Germinal center (tissue), 1 donor: ENCODE results near the gene CCDC70.
"Not testable (repeated sequence)": the region's sequence is repeated elsewhere in the genome, so short reads cannot be mapped to it uniquely, and the experiment has no call there.

ENCODE experiments used
- DNase-seq: peaks from one replicate; pipeline ENCODE4 v3.0.0; 2012; ENCODE audit warnings: mixed read lengths, low spot score

CCDC70 gene

DNA sequence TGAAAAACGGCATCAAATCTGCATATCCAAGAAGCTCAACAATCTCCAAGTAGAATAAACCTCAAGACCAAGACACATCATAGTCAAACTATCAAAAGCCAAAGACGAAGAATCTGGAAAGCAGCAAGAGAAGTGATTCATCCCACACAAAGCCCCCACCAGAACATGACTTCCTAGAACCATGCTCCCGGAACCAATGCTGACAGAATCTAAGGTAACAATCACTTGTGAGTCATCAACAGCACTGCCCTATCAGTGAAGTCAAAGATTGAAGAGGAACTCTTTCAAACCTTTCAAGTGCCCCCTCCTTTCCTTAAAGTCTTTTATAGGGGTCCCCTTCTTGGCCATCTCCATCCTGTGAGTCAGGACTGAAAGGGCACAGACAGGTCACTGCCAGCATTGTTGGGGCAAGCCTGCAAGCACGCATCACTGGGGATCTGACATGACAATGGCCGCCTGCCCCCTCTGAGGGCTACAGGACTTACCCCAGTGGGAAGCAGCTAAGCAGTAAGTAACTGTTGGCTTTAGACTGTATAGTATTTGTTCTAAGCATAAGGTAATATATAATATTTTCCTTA, at the start of gene CCDC70:
CCDC70 (plus strand) TSS at position 247 of the 578 bp plus-strand sequence. CDS start 3,443 bp downstream, outside the sequence.
- DNase-seq = no peak

DNA sequence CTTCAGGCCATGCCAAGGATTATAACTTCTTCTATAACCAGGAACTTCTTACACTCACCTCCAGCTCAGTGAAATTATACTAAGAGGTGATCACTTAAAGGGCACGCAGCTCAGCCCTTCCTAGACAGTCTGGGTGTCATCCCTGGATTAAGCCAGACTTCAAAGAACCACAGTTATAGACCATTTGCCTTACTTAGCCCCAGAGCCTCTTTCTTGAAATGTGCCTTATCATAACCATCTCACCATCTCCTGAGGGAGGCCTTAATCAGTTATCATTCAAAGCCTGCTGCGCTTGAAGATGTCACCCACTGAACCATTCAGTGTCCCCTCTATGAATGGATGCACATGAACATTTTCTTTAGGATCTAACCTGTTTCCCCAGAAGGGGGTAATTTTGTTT, 47.7 kb upstream of the CCDC70 start:
- no peak for DNase-seq

DNA sequence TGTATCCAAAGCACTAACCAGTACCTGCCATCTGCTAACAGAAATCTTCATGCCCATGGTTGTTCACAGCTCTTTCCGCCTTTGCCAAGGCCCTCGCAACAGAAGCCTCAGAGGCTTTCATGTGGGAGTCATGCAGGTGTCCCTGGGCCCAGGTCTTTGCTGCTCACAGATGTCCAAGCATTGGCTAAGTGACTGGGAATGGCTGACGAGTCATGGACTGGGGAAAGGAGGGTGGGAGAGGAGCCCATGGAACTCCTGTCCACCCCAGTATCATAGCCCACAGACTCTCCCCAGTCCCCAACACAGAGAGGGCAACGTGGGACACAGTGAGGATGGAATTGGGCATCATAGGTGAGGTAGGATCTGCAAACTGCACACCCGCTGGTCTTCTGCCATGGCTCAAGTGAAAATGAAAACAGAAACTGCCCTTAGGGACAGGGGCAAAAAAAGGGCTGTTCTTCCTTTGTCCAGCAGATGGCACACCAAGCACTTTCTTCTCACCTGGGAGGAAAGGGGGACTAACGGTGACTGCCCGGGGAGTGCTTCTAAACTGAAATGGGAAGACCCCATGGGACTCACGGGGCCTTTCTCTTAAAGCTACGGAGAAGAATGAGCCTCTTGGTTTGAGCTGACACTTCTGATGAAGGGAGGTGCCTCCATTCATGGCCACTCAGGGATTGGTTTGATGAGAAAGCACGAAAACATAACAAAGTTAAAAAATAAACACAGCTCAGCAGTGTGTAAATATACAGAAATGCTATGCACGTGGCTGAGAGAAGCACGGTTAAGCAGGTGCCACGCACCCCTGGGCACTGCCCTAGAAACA, 46.7 kb upstream of the CCDC70 start:
- DNase-seq = peak; percentile 76

DNA sequence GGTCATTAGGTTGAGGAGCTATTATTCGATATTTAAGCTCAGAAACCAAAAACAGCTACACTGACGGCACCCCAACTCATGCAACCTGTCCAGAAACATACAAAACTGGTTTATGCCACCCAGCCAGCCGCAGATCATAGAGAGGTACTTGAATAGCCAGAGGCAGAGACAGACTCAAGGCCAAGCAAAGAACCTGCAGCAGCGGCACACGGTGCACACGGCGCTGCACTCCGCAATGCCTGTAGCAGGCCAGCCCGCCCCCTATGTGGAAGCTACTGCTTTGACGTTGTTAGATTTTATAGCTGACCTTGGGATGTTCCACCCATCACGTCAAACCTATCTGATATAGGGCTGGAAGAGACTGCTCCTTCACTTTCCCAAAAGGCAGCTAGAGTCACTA, 45.9 kb upstream of the CCDC70 start:
- DNase-seq = no peak

DNA sequence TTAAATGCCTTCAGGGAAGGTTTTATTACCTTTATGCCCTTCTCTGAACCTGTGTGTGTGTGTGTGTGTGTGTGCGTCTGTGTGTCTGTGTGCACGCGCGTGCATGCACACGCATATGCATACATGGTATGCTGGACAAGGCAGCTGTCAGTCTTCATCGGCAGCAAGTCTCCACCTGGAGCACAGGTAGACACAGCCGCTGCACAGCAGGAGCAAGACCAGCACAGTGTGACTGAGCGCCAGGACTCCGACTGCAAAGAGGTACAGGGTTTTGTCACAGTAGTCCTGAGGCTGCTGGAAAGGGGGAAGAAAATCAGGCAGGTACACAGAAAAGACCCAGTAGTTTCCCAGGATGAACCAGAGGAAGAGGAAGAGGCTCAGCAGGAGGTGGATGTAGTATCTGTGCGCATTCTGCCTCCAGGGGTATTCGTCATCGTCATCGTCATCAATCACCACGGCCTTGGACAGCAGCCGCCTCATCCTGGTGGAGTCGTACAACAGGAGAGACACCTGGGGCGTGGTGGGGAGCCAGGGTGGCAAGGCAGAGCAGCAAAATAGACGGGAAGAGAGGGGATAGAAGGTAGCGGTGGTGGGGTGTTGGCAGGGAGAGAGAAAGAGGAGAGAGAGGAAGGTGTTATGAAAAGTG, 45.0 kb upstream of the CCDC70 start:
- DNase-seq = no peak

DNA sequence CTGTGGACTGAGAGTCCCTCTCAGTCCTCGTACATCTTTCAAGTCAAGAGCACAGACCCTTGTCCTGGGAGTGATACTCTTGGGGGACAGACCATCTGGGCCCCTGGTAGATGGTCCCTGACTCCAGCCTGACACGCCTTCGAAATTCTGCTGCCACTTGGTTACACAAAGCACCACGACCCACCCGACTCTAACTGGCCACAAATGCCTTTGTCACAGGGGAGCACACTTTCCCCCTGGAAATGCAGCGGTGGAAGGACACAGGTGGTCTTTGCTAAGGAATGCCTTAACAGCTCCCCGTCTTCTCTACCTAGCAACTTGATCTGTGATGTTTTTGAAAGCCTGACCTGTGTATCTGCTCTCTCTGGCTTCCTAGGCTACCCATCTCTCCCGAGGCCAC, 44.1 kb upstream of the CCDC70 start:
- DNase-seq = no peak

DNA sequence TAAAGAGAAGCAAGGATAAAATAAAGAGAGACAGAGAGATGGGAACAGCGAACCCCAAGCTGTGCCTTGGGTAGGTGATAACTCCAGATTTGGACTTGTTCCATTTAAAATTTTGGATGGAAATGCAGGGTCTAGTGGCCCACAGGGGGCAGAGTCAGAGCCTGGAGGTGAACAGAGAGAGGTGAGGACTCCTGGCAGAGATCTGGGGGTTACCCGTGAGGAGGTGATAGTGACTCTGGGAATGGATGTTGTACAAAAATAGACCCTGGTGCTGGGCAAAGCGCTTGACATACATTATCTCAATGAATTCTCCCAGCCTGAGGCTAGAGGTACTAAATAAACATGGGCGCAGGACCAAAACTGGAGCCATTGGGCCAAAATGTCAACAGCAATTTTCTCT, 43.5 kb upstream of the CCDC70 start:
- DNase-seq = no peak

DNA sequence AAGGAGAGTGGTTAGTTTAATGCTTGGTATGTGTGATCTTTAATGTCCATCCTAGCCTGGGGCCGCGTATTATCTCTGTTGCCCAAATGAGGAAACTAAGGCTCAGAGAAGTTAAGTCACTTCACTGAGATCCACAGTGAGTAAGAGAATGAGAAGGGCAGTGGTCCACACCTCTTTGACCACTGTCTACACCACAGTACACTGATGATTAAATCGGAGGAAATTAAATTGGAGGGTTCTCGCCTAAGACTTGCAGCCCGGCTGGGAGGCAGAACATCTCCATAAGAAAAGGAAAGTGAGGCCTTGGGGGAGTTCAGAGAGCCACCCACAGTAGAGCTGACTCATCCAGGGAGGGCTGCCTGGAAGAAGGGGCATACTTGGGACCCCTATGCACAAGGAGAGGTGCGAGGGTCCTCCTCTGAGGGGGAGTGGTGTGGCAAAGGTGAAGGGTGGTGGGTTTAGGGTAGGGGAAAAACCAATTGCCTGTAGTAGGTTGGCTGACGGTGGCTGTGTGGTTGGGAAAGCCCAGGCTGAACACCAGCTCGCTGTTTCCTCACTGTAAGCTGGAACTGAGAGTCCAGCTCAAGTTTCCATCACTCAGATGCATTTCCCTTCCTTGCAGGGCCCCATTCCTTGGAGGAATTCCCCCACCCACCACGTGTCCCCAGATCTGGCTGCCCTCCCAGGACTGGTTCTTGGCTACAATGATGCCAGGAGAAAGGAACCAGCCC, 42.8 kb upstream of the CCDC70 start:
- no peak for DNase-seq

DNA sequence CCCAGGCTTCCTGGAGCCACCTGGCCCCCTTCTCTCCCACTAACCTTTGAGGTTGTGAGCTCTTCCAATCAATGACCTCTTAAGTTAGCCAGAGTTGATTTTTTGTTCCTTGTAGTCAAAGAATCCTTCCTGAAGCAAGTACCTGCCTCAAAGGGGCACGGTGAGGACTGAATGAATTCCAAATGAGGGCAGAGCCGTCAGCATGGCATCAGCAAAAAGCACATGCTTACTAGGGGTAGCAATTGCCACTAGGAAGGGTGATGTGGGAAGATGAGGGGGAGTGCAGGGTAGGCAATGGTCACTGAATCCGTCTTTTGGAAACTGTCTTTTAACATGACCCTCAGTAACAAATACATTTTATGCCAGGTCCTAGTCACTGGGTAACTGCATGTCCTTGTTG, 42.2 kb upstream of the CCDC70 start:
- no peak for DNase-seq

DNA sequence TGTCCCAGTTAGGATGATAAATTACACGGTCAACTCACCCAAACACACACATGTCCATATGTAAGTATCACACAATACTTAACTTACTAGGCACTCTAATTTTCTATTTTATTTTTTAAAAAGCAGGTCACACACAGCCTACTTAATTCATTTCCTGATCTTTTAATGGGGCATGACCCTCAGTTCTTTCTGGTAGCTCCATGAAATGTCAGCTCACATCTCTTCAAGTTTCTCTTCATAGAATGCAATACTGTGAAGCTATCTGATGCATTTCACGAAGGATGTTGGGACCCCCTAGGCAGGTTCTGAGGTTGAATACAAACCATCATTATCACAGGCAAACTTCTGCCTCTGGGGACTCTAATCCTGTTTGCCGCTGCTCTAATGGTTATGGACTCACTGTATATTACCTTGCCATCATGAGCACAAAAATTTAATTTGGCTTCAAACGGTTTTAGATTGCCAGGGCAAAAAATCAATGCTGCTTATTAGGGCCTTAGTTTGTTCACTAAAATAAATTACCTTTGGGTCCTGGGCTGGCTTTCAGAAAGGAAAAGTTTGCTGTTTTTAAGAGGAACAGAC, 41.7 kb upstream of the CCDC70 start:
- no peak for DNase-seq

DNA sequence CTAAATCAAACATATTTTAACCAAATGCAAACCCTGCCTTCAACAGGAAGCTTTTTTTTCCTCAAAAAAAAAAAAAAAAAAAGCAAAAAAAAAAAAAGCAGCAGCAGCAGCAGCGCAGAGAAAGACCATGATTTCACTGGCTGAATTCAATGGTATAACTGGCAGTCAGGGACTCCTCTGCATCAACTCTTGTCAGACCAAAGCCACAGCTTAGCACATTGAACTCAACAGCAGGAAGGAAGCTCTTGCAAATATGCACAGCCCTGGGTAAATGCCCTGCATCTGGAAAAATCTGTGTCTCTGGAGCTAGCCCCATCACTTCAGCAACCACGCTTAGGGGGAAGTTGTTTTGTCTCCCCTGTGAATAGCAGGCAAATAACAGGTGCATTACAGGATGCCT, 40.2 kb upstream of the CCDC70 start:
- peak; percentile 50 for DNase-seq

DNA sequence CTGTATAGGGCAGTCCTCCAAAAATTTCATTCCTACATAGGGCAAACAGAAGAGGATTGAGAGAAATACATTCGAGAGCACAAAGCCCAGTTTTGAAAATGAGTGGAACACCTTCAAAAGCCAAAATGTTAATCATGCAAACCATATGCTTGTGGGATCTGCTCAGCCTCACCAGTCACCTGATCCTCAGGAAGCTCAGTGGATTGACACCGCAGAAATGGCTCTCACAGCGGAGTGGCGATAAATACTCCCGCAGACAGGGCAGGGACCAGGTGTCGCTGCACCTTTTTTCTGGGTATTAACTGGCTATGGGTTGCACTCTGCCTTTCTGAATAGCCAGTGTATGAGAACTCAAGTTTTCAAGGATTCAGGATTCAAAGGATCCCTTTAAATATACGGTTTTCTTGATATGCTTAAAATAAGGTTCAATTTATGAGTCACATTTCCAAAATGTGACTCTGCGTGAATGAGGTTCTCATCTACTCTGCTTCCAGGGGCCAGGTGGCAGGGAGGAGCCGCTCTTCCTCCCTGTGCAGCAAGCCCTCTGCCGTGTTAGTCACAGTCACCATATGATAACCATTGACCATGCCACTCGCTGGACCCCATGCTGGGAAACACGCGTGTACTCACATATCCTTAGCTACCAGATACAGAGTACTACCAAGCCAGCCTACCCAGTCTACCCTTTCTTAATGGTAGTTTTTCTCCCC, 39.5 kb upstream of the CCDC70 start:
- DNase-seq = no peak

DNA sequence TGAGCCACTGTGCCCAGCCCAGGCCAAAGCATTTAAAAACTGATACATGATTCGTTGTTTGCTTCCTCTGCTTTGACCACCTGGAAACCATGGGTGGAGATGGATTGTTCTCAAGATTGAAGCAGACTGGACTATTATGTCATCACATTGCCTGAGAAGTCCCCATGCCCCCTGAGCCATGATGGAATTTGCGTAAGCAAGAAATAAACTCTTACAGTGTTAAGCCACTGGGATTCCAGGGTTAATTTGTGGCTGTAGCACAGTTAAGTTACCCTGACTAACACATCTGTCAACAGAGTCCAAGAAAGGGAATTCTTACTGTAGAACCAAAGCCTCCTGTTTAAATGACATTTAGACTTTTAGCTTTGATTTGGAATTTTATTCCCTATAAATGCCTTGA, 38.4 kb upstream of the CCDC70 start:
- no peak for DNase-seq

DNA sequence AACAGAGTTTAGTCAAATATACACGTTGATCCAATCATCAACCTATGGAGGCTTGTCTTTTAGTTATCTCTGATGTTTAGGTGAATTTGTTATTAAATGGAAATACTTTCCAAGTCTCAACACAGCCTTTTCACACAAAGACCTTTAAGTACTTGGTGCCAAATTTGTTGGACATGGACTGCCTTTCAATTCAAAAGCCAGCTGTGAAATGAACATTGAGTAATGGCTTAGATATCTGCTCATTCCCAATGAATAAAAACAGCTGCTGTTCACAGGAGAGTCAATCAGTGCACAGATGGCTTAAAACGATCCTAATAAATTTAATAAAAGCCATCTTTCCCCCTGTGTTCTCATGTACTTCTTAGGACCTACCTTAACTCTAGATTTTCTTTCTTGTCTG, 37.9 kb upstream of the CCDC70 start:
- no peak for DNase-seq

DNA sequence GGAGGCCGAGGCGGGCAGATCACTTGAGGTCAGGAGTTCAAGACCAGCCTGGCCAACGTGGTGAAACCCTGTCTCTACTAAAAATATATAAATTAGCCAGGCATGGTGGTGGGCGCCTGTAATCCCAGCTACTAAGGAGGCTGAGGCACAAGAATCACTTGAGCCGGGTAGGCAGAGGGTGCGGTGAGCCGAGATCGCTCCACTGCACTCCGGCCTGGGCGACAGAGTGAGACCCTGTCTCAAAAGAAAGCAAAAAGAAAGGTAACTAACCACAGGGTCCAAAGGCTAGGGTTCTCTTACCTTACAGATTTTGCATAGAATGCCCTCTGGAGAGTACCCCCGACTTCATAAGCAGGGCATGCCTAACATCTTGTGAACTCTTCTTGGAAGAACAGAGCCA, 37.1 kb upstream of the CCDC70 start:
- not testable (repeated sequence) for DNase-seq

DNA sequence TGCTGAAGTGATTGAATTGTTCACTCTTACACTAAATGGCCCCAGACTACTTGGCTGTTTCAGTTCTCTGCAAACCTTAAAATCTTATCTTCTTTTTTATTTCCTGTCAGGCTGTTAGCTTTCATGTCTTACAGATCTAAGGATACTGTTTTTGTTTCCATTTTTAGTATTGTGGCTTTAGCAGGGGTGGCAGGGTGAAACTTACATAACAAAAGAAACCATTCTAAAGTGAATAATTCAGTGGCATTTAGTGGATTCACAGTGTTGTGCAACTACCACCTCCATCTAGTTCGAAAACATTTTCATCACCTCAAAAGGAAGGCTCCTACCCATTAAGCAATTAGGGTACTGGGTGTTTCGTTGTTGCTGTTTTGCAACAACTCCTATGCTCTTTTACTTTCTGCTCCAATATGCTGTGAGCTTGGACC, 36.6 kb upstream of the CCDC70 start:
- no peak for DNase-seq

DNA sequence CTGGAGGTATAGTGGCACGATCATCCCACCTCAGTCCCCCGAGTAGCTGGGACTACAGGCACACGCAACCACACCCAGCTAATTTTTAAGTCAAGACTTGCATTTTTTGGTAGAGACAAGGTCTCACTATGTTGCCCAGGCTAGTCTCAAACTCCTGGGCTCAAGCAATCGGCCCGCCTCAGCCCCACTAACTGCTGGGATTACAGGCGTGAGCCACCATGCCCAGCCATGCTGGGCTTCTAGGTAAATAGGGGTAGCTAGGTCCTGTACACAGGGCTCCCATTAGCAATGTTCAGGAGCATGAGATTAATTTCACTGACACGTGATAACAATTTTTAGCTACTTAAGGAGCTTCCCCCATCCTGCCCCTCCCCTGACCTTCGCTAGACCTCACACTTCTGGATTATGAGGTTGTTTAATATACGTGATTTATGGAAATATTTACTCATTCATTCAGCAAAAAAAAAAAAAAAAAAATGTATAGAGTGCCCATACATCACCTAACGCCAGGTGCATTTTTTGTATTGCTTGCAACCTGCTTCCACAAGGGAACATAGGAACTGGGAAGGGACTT, 36.0 kb upstream of the CCDC70 start:
- no peak for DNase-seq

DNA sequence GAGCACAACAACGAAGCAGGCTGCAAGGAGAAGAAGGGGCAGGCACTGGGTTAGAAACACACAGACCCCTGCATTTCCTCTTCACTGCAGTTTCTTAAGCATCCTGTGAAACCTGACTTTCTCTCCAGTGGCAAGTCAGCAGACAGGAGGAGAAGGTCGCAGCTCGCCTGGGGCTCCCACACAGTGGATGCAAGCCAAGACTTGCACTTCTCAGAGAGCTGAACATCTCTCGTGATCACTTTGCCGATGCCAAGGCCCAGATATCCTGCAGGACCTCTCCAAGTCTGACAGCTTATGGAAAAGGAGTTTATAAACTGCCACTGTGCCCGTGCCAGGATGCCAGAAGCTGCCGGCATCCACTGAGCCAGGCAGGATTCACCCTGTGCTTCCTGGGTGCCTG, 35.2 kb upstream of the CCDC70 start:
- no peak for DNase-seq

DNA sequence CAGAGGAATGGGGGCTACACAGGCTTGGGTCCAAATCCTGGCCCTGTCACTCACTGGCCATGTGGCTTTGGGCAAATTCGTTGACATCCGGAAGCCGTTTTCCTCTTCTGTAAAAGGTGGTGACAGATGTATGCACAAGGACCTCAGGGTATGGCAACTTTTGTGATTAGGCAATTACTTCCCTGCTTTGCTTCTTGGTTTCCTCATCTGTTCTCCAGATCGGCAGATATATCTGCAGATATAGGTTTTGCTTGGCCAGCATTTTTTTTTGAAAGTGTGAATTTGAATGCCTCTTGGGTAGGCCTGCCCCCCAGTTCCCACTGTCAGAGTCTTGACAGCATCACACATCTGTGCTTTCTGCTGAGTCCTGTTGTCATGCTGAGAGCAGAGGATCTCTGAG, 34.5 kb upstream of the CCDC70 start:
- no peak for DNase-seq

DNA sequence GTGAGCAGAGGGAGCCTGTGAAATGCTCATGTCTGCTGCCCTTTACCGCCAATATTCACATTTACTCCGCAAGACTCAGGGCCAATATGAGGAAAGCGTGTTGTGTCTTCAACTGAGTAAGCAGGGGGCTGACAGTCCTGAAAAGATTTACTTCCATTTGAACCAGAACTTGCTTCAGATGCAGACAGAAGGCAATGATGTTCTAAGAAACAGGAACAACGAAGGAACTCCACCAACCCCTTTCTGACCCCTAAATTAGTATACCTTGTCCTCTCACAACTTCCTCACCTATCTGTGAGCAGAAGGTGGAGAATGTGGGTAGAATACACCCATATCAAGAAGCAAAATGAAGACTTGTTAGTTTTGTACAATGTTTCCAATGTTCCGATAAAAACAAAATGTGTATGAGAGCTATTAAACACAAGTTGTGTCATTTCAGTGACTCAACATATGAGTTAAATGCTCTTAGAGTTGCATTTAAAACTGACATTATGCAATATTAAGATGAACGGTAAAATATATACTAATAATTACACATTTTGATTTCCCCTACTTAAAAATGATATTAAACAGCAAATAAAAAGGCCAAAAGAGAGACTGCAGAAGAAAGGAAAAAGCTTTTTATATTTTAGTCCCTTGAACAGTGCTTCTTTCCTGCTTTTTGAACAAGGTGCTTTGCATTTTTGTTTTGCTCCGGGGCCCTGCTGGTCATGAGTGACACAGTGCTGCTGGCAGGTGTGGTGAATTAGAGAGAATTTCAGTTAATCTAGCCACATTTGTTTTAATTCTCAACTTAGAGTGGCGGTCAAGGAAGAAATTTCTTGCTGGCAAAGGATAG, 32.8 kb upstream of the CCDC70 start:
- DNase-seq = peak; percentile 42
